ENCODE data around the gene GTF2I.
"Not testable (repeated sequence)": the region's sequence is repeated elsewhere in the genome, so short reads cannot be mapped to it uniquely, and the experiment has no call there.

The GTF2I gene

DNA sequence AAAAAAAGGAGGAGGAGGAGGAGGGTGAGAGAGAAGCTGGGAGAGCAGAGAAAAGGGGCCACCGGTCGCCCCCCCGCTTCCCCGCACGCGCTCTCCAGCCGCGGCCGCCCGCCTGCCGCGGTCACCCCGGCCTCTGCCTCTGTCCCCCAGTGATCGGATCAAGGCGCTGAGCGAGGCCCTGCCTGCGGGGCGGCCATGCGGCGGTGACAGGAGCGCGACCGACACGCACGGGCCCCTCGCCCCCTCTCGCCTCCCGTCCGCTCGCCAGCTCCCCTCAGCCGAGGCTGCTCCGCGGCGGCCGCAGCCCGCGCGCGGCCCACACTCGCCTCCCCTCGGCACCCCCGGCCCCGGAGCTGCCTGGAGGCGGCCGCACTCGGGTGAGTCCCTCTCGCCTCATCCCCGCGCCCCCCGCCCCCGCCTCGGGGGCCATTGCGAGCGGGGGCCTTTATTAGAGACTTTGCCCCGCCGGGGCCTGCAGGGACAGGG is at the start of gene GTF2I:
Gene GTF2I, plus strand, starts transcription at position 27 of the 486 bp plus-strand sequence. CDS start 31,411 bp downstream, outside the sequence.
- DNase-seq, result no peak

- no peak for DNase-seq
These were observed 45.3 kb upstream of the GTF2I start for GRCh38 chr7:74612015-74612829.

DNA sequence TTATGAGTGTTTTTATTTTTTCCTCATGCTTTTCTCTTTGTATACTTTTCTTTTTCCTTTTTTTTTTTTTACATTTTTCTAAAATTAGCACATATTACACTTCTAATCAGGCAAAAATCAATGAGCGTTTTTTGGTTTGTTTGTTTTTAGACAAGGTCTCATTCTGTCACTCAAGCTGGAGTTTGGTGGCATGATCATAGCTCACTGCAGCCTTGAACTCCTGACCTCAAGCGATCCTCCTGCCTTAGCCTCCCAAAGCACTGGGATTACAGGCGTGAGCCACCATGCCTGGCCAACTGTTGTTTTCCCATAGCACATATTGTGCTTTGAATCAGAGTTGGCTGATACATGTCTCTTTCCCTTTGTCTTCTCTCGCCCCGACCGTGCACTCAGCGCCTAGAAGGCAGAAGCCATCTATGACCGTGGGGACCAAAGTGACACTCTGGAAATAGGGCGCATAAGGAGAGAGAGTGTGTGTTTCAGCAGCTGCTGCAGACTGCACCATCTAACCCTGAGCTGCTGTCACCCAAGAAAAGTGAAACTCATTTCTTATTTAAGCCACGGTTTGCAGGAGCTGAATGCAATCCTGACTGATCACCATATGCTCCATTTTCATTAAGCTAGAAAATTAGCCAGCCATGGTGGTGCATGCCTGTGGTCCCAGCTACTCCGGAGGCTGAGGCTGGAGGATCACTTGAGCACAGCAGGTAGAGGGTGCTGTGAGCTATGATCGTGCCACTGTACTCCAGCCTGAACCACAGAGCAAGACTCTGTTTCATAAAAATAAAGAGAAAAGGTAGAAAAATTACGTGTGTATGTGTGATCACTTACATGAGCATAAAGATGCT is 41.4 kb upstream of the GTF2I start:
- DNase-seq, result no peak

DNA sequence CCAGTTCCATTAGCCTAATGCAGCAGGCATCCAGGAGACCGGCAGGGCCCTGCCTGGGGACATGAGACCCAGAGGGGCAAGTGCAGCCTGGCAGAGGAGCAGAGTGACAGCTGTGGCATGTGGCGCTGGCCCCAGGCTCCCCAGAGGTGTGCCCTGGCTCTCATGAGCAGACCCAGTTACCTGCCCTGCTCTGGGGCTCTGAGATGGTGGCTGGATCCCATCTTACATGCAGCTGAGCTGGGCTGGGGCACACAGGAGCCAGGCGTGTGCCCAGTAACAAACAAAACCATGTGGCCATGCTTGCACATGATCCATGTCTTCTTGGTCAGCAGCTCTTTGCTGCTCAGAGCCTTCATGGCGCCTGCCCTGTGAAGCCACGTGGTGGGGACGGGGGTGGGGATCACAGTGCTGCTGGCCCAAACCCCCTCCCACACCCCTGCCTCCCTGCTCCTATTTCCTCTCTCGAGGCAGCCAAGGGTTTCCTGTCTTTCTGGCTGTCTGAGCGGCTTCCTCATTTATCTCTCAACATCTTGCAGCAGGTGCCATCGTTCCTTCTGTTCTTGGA is 40.3 kb upstream of the GTF2I start:
- DNase-seq, result no peak

DNA sequence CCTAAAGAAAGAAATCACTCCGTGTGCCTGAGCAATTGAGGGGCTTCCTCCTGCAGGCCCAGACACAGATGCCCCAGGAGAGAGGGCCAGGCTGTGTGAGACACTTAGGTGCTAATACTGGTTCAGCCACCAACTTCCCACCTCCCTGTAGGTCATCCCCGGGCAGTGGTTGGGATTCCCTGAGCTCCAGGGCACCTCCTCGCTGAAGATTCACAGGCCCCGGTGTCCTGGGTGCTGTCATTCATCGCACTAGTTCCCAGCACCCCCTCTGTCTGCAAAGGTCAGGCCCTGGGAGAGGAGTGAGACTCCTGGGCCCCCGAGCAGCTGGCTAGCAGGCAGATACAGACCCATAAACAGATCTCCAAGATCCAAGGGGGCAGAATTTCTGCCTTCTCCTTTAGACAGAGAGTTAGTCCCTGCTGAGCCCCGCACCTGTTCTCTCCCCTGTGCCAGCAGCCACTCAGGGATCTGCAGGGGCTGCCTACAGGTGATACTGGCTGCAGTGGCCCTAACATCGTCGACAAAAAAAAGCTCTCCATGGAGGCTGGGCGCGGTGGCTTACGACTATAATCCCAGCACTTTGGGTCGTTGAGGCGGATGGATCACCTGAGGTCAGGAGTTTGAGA is 38.2 kb upstream of the GTF2I start:
- no peak for DNase-seq

DNA sequence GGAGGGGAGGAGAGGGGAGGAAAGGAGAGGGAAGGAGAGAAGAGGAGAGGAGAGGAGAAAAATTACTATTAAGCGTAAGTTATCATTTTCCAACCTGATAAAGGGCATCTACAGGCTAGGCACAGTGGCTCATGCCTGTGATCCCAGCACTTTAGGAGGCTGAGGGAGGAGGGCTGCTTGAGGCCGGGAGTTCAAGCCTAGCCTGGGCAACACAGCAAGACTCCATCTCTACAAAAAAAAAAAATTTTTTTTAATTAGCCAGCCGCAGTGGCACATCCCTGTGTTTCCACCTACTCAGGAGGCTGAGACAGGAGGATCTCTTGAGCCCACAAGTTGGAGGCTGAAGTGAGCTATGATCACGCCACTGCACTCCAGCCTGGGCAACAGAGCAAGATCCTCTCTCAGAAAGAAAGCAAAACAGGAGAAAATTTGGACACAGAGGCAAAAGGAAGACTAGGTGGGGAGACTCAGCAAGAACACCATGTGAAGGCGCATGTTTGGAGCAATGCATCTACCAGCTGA is 35.2 kb upstream of the GTF2I start:
- no peak for DNase-seq

GRCh38 chr7:74623135-74623534 is 34.4 kb upstream of the GTF2I start:
- no peak for DNase-seq

DNA sequence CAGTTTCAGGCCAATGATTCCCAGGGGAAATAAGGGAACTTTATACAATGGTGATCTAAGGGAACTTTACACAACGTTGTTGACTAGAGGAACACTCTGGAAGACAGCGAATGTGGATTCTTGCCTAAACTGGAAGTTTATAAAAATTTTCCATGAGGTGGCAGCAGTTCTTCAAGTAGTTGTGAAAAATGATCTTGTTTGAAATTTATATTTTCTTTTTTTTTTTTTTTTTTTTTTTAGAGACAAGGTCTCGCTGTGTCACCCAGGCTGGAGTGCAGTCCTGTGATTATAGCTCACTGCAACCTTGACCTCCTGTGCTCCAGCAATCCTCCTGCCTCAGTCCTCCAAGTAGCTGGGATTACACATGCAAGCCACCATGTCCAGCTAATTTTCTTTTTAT is 32.1 kb upstream of the GTF2I start:
- DNase-seq, result no peak

- DNase-seq, result no peak
These were observed 29.7 kb upstream of the GTF2I start for GRCh38 chr7:74627661-74628411.

- no peak for DNase-seq
These were observed 25.0 kb upstream of the GTF2I start for GRCh38 chr7:74632505-74632904.

DNA sequence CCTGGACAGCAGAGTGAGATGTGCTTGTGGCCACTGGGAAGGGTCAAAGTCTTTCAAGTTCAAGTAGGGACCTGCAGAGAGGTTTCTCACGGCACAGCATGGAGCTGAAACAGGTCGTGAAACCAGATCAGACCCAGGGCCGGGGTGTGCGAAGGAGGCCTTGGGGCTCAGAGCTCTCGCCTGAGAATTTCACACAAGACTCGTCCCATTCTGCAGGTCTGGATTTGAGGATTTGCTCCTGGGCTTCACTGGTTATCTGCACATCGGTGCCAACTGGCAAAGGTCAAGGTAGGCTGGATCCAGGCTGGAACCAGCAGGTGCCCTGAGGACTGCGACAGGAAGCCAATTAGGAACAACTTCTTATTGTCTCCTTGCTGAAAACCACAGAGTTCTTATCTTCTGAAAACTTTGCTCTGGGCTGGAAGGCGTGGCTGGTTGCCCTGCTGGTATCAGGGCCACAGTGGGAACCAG is 24.0 kb upstream of the GTF2I start:
- DNase-seq, result no peak

- no peak for DNase-seq
These were observed 19.8 kb upstream of the GTF2I start for GRCh38 chr7:74637745-74638144.

- peak; percentile 63 for DNase-seq
These were observed 7.5 kb upstream of the GTF2I start for GRCh38 chr7:74650055-74650454.

GRCh38 chr7:74650493-74651132 is 6.9 kb upstream of the GTF2I start:
- not testable (repeated sequence) for DNase-seq

GRCh38 chr7:74651133-74651504 is 6.4 kb upstream of the GTF2I start:
- DNase-seq, result not testable (repeated sequence)

GRCh38 chr7:74653686-74654181 is 3.8 kb upstream of the GTF2I start:
- DNase-seq, result no peak

DNA sequence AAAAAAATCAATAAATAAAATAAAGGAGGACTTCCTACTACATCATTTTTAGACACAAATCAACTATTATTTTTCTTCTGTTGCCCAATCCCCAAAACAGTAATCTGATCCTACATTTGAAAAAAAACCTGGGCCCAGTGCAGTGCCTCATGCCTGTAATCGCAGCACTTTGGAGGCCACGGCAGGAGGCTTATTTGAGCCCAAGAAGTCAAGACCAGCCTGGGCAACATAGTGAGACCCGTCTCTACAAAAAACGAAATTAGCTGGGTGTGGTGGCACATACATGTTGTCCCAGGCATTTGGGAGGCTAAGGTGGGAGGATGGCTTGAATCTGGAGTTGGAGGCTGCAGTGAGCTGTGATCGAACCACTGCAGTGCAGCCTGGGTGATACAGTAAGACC is 2.7 kb upstream of the GTF2I start:
- DNase-seq, result no peak

DNA sequence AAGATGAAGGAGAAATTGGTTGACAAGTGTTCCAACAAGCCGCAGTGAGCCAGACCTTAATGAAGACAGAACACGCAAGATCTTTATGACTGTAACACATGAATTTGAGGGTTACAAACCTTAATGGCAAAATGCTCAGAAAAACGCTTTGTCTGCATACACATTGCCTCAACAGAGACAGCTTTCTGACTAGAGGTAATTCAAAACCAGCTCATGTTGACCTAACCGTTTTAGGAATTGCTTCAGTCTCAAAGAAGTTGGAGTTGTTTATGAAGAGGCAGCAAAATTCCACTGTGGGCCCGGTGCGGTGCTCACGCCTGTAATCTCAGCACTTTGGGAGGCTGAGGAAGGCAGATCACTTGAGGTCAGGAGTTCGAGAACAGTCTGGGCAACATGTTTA is 2.2 kb upstream of the GTF2I start:
- DNase-seq, result no peak

DNA sequence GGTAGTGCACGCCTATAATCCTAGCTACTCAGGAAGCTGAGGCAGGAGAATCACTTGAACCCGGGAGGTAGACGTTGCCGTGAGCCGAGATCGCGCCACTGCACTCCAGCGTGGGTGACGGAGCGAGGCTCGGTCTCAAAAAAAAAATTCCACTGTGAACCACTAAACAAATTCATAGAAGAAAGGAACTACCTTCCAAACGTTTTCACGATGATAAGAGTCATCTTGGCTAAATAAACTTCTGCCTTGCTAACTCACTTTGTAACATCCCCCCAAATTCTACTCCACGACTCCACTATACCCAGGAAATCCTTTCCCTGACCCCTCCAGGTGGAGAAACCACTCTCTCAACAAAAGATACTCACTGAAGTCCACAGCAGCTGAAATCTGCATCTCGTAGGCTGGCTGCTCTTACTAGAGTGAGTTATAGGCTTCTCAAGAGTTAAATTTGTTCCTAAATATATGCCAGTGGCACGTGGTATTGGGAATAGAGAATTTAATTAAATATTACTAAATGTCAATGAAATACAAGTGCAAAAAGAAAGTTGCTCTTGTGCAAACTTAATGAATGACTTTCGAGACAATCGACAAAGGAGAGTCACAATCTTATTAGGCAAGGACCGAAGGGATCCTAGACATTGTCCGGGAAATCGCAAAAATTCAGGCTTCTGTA is 1.6 kb upstream of the GTF2I start:
- no peak for DNase-seq

GRCh38 chr7:74656441-74656836 is 1.1 kb upstream of the GTF2I start:
- DNase-seq, result no peak

Measured in NK-92 treated with Interleukin-12 subunit alpha and Interleukin-12 subunit beta, amount 100 ng/mL, for 24 hours (cell line).